ENCODE measurements around the gene SND1.

SND1 gene

DNA sequence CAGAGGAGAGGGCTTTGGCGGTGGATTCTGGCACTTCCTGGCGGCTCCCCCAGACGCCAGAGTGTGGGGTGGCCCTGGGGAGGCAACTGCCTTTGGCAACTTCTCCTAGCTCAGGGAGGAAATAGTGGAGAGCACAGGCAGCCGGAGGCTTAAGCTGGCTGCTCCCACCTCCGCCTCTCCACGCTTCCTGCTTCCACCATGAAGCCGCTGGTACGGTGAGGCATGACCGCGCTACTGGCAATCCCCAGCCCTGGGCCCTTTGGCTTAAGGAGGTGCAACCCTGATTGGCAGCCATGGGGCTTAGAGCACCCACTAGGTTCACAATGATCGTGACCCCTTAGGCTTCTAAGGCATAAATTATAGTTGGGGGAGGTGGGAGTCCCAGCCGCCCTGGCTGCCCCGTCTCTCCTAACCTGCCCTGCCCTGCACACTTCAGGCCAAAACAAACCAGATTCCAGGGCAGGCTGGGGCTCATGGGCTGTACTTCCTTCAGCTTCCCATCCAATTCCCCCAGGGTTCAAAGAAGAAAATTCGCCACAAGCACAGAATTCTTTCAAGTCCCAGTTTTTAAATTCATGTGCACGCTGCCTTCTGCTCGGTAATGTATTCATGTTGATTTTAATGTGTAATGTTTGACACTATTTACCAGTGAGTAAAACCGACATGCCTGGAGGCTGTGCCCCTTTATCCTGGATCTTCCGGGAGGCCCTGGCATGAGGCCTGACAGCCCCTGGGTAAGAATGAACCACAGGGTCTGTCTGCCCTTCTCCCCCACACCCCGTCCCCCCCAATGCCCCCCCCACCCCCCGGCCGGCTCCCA, 469.9 kb downstream of the SND1 start:
- TF ChIP-seq, protein P1, sequence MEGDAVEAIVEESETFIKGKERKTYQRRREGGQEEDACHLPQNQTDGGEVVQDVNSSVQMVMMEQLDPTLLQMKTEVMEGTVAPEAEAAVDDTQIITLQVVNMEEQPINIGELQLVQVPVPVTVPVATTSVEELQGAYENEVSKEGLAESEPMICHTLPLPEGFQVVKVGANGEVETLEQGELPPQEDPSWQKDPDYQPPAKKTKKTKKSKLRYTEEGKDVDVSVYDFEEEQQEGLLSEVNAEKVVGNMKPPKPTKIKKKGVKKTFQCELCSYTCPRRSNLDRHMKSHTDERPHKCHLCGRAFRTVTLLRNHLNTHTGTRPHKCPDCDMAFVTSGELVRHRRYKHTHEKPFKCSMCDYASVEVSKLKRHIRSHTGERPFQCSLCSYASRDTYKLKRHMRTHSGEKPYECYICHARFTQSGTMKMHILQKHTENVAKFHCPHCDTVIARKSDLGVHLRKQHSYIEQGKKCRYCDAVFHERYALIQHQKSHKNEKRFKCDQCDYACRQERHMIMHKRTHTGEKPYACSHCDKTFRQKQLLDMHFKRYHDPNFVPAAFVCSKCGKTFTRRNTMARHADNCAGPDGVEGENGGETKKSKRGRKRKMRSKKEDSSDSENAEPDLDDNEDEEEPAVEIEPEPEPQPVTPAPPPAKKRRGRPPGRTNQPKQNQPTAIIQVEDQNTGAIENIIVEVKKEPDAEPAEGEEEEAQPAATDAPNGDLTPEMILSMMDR (IDR thresholded peaks at IDR 0.05; ENCODE audit: extremely low read depth, missing control alignments), result no peak
- DNase-seq (ENCODE audit: low spot score), result no peak

DNA sequence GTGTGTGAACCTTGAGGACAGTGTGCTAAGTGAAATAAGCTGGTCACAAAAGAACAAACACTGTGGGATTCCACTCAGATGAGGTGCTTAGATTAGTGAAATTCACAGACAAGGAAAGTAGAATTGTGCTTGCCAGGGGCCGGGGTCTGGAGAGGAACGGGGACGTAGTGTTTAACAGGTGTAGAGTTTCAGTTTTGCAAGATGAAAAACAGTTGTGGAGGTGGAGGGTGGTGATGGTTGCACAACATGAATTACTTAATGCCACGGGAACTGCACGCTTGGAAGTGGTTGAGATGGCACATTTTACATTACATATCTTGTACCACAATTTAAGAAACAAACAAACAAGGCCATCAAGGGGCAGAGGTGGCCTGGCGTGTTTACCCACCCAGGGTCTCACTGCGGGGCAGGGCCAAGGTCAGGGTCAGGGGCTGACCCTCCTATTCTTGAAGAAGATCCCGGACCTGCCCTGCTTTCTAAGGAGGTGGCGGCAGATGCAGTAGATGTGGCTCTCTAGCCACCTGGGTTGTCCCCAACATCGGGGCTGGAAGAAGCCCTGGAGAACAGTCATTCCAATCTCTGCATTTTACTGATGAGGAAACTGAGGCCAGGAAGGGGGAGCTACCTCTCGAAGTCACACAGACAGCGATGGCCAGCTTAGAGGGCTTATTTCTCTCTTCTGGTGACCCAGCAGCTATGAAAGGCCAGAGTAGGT, 470.7 kb downstream of the SND1 start:
- TF ChIP-seq, protein P1 (IDR thresholded peaks at IDR 0.05; ENCODE audit: extremely low read depth, missing control alignments), result no peak

DNA sequence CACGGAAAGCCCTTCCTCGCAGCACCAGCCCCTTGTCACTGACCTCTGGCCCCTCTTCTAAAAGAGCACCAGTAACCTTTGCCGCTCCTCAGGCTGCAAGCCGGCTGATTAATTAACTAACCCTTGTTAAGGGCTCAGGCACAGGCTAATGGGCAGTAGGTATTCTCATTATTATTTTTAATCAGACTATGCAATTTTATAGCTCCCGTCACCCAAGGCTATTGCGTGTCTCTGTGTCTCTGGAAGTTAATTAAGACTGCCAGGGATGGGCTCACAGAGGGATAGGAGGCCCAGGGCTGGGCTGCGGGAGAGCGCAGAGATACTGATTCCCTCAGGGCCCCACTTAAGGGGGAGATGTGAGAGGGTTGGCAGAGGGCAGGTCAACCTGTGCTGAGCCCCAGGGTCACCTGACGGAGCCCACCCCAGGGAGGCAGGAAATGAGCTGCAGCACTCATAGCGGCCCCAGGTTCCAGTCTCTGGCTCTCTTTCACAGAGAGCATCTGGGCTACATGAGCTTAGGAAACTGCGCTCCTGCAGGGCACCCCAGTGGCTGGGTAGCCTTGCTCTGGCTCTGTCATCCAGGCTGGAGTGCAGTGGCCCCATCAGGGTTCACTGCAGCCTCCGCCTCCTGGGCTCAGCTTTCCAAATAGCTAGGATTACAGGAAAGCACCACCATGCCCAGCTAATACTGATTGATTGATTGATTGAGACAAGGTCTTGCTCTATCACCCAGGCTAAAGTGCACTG, 471.5 kb downstream of the SND1 start:
- DNase-seq (ENCODE audit: low spot score), result no peak
- TF ChIP-seq, protein P1 (IDR thresholded peaks at IDR 0.05; ENCODE audit: extremely low read depth, missing control alignments), result no peak

More for the DNA sequence above, 470.7 kb downstream of the SND1 start:
- no peak for DNase-seq (ENCODE audit: low spot score)

DNA sequence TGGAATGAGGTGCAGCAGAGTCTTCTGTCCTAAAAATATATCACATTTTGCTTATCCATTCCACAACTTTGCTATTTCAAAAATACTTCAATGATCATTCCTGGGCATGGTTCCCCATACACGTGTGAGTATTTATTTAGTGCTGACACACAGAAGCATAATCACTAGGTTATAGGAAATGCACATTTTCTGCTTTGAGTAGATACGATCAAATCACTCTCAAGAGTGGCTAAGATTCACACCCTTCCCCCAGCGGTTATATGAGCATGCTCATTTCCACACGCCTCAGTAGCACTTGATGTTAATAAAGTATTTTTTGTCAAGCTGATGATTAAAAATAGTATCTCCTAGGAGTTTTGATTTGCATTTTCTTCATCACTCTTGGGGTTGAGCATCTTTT, 472.8 kb downstream of the SND1 start:
- DNase-seq (ENCODE audit: low spot score), result no peak
- TF ChIP-seq, protein P1 (IDR thresholded peaks at IDR 0.05; ENCODE audit: extremely low read depth, missing control alignments), result no peak

DNA sequence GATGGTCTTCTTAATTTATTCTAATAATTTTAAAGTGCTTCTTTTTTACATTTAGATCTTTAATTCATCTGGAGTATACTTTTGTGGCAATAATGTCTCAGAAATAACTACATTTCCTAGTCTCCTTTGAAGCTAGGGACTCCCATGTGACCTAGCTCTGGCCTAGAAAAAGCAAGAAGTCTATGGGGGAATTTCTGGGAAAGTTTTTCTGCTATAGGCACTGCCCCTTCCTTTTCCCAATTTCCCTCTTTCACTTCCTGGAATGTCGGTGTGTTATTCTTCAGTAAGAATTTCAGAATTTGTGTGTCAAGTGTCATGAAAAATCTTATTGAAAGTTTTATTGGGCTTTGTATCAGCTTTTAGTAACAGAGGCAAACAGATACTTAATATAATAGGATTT, 473.8 kb downstream of the SND1 start:
- no peak for DNase-seq (ENCODE audit: low spot score)
- TF ChIP-seq, protein P1 (IDR thresholded peaks at IDR 0.05; ENCODE audit: extremely low read depth, missing control alignments), result no peak

DNA sequence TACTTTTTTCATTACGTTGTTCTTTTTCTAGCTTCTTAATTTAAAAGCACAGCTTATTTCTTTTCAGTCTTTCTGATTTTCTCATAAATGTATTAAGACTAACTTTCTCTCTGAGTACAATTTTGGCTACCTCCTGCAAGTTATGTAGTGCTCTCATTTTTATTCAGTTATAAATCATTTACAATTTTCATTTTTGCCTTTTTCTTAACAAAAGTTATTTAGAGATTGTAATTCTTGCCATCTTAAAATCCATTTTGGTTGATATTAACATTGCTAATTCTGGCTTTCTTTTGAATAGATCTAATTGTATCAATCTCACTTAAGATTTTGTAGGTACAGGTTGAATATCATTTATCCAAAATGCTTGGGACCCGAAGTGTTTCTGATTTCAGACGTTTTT, 476.4 kb downstream of the SND1 start:
- TF ChIP-seq, protein P1 (IDR thresholded peaks at IDR 0.05; ENCODE audit: extremely low read depth, missing control alignments), result no peak
- no peak for DNase-seq (ENCODE audit: low spot score)

All from GM20000 (cell line).